ENCODE data around the gene MRPS10. TPM values are rescaled to one million over a fixed set of nuclear protein-coding genes. Genes with fewer than 3 reads are reported as not detected.

Gene MRPS10
- total and polyA plus RNA-seq, 10 of the 15 experiments (the other 5 are each of a cell fraction or from before 2014, with no cell fraction given) = 28.5 to 83.3 (median 52.8) TPM

DNA sequence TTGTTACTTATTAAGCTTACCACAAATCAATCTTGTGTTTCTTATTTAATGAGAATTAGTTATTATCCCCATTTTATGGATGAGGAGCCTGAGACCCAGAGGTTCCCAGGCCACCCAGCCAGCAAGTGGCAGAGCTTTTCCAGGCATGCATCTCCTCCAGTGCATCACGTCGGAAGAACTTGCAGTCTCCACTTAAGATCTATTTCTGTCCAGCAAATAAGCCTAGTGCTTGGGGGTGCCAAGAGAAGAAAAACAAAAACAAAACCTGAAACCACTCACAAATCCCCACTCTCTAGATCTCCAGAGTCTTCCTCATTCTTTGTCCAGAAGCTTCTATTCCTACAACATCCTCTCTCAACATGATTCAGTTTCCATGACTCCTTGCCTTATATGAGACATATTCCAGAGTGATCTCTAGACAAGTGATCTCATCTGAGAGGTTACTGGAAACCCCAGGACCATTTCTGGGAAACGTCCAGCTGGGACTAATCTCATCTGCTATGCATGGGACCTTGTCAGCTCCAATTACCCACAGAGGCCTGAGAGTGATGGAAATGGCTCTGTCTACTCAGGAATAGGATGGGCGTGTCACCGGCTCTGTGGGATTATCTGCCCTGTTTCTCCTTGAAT is 27.0 kb downstream of the MRPS10 start (continued):
- TF ChIP-seq, protein P1, sequence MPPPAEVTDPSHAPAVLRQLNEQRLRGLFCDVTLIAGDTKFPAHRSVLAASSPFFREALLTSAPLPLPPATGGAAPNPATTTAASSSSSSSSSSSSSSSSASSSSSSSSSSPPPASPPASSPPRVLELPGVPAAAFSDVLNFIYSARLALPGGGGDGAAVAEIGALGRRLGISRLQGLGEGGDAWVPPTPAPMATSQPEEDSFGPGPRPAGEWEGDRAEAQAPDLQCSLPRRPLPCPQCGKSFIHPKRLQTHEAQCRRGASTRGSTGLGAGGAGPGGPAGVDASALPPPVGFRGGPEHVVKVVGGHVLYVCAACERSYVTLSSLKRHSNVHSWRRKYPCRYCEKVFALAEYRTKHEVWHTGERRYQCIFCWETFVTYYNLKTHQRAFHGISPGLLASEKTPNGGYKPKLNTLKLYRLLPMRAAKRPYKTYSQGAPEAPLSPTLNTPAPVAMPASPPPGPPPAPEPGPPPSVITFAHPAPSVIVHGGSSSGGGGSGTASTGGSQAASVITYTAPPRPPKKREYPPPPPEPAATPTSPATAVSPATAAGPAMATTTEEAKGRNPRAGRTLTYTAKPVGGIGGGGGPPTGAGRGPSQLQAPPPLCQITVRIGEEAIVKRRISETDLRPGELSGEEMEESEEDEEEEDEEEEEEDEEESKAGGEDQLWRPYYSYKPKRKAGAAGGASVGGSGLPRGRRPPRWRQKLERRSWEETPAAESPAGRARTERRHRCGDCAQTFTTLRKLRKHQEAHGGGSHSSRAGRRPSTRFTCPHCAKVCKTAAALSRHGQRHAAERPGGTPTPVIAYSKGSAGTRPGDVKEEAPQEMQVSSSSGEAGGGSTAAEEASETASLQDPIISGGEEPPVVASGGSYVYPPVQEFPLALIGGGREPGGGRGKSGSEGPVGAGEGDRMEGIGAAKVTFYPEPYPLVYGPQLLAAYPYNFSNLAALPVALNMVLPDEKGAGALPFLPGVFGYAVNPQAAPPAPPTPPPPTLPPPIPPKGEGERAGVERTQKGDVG (CRISPR knock-in tag; IDR thresholded peaks at IDR 0.05) = no peak
- no peak for TF ChIP-seq SREBF2 (IDR thresholded peaks at IDR 0.05; ENCODE audit: low read length)

DNA sequence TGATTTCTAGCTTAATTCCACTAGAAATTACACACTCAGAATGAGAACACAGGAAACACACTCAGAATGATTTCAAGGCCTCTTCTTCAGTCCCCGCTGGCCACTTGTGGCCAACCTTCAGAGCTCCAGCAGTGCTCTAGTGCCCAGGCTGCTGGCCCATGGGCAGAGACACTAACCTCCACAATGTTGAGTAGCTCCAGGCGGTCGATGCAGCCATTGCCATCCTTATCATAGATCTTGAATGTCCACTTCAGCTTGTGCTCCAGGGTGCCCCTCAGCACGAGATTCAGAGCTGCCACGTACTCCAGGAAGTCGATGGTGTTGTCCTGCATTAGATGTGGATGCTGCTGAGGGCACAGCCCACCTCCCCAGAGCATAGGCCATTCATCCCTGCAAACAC is 29.3 kb downstream of the MRPS10 start:
- no peaks in the 10 kb centered on the region for H4K20me1 ChIP-seq (ENCODE audit: control insufficient read depth, insufficient read depth)
- no peaks in the 10 kb centered on the region; a peak in 1 of 4 replicates for H3K27me3 ChIP-seq (replicated peaks in 1 of 2; ENCODE audit: control insufficient read depth in 2 of 2, insufficient read depth in 2 of 2, low read length in 1 of 2)
- no peak for FAIRE-seq
- no peak for DNase-seq (ENCODE audit: low read depth, low spot score)
- SMC1A ChIA-PET (ENCODE audit: uncharacterized antibody, unreplicated experiment) = interaction anchor here (1.0 kb wide), 1 partner anchor 26 kb away, joined by 4 read pairs; no protein-coding TSS in a partner anchor
- in situ Hi-C loops (cut with MboI) (no loop called here), intact Hi-C loops (cut with micrococcal nuclease; ENCODE audit: unreplicated experiment) (no loop called here)
- POLR2A ChIA-PET = no interaction called here
- no TSS peak for BruUV-seq (replicated peaks)
- RAD21 ChIA-PET (ENCODE audit: unreplicated experiment) = interaction anchor here (0.6 kb wide), 1 partner anchor 187 kb away, joined by 3 read pairs; no protein-coding TSS in a partner anchor
- no peak overlapping the region for H3K9ac ChIP-seq (ENCODE audit: control insufficient read depth, insufficient read depth, low read length)
- no peak for ATAC-seq
- no peaks in the 10 kb centered on the region for H3K79me2 ChIP-seq (ENCODE audit: control insufficient read depth, insufficient read depth, low read length)
- H2AFZ ChIP-seq (ENCODE audit: control insufficient read depth, low read depth, low read length) = no peak overlapping the region
- CTCF ChIA-PET = interaction anchor here (0.7 to 2.2 kb wide), 2 partner anchors 22 to 26 kb away, joined by 3 to 7 read pairs; no protein-coding TSS in a partner anchor
- H3K27ac ChIP-seq (ENCODE audit: control insufficient read depth, insufficient read depth) = no peak overlapping the region
- H3K4me2 ChIP-seq (ENCODE audit: control insufficient read depth, insufficient read depth) = no peak overlapping the region
- no peaks in the 10 kb centered on the region for H3K9me3 ChIP-seq (replicated peaks; ENCODE audit: control insufficient read depth, insufficient read depth, low read length)
- no peaks in the 10 kb centered on the region for H3K4me1 ChIP-seq (ENCODE audit: control insufficient read depth, insufficient read depth, low read length)
- 70% methylated on average over 6 of the region's 6 CpGs for WGBS (ENCODE audit: insufficient coverage, insufficient replicate concordance, low lambda C conversion rate, missing lambda C conversion rate)
- no peak overlapping the region for H3K4me3 ChIP-seq
- H3K36me3 ChIP-seq (ENCODE audit: control insufficient read depth in 2 of 2, insufficient read depth in 2 of 2, low read length in 1 of 2) = no peaks in the 10 kb centered on the region
- TF ChIP-seq RAD21 (IDR thresholded peaks at IDR 0.05; ENCODE audit: insufficient read depth, low read depth, low read length) (no peak), MTA3 (IDR thresholded peaks at IDR 0.05; ENCODE audit: borderline replicate concordance, low read length) (no peak)

Measured in GM12878 (cell line).